Measurements from ENCODE around the gene DUSP28.
"Not testable (repeated sequence)": the region's sequence is repeated elsewhere in the genome, so short reads cannot be mapped to it uniquely, and the experiment has no call there.

Gene DUSP28

GRCh38 chr2:240560084-240560479 lies at the start of gene DUSP28:
Gene DUSP28 (plus strand): TSS chr2:240560357. CDS start chr2:240560685, 328 bp downstream.
- peak; percentile 80 to 84 for DNase-seq (ENCODE audit: low read depth in 2 of 2)

DNA sequence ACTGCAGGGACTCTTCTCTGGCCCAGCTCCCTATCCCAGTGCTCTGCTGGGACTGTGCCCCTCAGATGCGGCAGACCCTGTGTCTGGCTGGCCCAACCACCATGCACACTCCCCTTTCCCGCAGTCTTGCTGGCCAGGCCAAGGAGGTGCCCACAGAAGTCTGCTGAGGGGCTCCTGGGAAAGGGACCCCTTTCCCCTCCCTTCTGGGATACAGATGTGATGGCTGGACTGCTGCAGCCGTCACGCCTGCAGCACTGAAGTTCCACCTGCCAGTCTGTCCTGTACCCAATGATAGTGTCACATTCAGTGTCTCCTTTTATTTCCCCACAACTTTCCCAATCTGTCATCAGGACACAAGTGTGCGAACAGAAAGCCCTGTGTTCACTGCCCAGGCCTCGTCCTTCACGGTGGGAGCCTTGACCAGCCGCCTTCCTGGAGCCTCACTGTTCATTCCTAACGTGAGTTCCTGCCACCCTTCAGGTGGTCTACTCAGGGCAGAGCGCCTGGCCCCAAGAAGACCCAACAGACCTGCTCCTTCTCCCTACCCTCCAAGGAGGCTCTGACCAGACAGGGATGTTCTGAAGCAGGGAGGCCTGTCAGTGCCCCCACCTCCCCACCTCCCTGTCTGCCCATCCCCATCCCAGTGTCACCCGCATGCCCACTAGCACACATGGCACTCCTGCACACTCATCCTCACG lies 49.5 kb upstream of the DUSP28 start:
- no peak for DNase-seq (ENCODE audit: low read depth in 2 of 2)

DNA sequence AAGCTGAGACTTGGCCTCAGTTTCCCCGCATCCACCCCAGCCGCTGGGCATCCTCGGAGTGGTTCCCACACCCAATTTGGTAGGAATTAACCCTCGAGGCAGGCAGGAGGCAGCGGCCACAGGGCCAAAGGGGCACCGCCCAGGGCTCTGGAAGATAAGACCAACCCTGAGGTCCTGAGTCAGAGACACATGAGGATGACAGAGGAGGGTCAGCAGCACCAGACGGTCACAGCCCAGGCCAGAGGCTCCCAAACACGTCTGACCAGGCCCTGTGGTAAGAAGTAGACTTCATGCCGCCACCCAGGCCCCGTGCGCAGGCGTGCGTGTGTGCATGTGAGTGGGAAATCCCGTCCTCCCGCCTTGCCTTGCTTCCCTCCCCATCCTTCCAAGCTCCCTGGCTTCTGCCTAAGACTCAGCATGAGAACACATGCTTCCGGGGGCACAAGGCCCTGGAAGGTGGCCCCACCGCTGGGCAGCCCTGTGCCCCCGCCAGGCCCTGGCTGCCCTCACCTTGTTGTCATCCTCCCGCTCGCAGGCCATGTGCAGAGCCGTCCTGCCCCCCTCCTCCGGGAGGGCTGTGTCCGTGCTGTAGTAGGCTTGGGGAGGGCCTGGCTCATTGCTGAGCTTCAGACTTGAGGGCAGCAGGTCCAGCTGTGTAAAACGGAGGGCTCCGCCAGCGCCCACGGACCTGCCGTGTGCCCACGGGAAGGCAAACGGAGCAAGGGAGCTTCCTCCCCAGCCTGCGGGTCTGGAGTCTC lies 48.6 kb upstream of the DUSP28 start:
- DNase-seq (ENCODE audit: low read depth in 2 of 2) = no peak

- no peak for DNase-seq (ENCODE audit: low read depth in 2 of 2)
These were observed 48.1 kb upstream of the DUSP28 start for GRCh38 chr2:240512109-240512485.

DNA sequence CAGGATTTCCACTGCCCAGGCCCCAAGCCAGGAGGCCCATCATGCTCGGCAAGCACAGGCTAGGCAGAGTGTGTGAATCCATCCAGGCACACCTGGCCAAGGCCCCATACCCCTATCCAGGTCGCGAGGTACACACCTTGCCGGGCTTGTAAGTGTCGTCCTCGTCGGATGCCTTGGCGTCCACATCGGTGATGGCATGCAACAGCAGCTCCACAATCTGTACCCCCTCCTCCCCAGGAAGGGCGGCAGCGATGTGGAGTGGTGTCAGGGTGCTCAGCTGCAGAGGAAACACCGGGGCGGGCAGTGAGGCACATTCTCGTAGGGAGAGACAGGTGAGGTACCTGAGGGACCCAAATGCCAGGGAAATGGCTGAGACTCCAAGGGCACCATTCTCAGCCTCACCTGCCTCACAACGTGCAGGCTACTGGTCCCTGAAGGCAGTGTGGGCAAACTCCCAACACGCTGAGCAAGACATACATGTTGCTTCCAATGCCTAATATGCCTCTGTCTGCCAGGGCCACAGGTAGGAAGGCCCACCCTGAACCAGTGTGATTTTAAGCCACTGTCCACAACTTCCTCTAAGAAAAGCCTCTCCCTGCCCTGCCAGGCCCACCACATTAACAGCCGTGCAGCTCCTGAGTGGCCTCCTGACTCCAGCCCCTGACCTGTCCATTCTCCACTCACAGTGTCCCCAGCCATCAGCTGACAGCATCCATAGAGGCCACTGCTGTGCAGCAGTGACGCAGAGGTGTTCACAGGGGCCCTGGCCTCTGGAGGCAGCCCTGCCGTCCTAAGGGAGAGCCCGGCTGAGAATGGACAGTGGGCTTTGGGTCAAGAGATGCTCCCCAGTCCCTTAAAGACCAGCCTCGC lies 47.3 kb upstream of the DUSP28 start:
- no peak for DNase-seq (ENCODE audit: low read depth in 2 of 2)

- peak; percentile 67 to 78 for DNase-seq (ENCODE audit: low read depth in 2 of 2)
These were observed 46.4 kb upstream of the DUSP28 start for GRCh38 chr2:240513549-240514287.

GRCh38 chr2:240514631-240515030 lies 45.5 kb upstream of the DUSP28 start:
- DNase-seq (ENCODE audit: low read depth in 2 of 2) = no peak

GRCh38 chr2:240517342-240517741 lies 42.8 kb upstream of the DUSP28 start:
- no peak for DNase-seq (ENCODE audit: low read depth in 2 of 2)

DNA sequence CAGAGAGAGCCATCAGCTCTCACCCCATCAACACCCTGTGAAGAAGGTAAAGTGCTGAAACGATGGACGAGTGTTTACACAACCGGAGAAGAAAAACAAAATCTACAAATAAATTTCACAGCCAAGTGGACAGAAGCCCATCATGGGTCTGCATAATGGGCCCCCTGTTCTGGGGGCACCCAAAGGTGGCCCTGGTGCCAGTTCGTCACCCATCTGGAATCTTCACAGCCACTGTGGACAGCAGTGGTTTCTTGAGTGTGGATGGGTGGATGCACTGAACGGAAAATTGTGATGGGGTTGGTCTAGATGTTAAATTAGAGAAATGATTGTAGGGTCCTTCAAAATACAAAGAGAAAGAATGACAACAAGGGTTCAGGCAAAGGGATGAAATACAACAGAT lies 41.2 kb upstream of the DUSP28 start:
- DNase-seq (ENCODE audit: low read depth in 2 of 2) = no peak

DNA sequence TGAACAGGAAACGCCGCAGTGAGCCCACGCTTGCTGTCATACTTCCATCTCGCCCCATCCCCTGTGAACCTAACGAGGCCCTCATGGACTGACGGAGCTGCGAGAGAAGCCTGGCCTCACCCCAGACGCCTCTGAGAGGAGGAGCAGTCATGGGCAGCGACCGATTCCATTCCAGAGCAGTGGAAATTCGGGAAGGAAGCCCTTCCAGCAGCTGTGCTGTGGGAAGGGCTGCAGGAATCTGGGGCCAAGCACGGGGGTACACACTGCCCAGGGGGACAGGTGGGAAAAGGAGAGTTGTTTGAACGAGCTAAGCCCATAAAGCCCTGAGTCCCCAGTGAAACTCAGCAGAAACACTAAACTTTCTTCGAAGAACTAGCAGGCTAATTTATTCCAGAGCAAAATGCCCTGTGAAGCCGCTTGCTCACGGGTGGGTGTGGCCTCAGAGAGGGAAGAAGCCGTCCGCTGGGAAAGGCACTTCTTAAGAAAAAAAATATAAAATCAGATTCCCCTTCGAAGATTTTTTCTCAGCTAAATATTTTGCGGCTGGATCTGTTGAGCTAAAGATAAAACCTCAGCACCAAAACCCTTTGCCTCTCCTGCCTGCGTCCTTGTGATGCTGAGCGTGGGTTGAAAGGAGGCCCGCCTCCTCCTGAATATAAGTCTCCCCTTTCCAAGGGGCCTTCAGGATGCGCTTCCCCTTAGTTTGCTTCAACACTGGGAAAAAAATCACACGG lies 40.6 kb upstream of the DUSP28 start:
- no peak for DNase-seq (ENCODE audit: low read depth in 2 of 2)

DNA sequence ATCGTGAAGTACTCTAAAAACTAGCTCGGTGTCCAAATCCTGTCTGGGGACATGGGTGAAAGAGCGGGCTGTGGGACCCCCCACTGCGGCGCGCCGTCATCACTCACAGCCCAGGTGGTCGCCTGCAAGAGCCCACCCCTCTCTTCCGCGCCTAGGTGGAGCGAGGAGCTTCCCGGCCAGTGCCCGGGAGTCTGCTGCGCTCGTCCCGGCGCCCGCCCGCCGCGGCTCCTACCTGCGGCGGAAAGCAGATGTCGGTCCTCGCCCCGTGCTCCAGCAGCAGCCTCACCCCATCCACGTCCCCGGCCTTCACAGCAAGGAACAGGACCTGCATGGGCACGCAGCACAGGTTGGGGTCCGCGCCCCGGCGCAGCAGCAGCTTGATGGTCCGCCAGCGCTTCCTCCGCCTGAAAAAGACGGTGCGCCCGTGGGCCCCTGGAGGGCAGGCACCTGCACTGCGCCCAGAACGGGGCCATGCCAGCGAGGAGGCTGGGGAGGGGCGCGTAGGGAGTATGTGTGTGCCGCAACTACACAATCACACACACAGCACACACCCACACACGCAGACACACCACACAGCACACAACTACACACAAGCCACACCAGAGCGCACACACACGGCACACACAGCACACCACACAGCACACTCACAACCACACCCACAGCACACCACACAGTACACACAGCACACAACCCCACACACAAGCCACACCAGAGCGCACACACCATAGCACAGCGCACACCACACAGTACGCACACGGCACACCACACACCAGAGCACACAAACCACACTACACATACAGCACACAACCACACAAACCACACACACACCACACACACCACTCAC lies 39.8 kb upstream of the DUSP28 start:
- DNase-seq (ENCODE audit: low read depth in 2 of 2) = no peak

DNA sequence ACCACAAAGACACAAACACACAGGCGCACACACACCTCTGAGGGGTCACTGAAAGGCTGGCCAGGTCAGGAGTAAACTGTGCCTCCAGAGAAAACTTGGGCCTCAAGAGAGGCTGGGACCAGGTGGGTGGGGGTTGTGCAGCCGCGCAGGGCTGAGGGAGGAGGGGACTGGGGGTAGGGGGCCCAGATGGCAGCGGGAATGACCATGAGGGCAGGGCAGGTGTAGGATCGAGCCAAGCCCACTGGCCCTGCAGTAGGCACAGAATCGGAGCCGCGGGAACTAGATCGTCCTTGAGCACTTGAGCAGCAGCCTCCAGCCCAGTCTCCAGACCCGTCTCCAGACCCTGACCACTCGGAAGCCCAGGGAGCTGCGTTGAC lies 39.2 kb upstream of the DUSP28 start:
- DNase-seq (ENCODE audit: low read depth in 2 of 2) = no peak

GRCh38 chr2:240521885-240522284 lies 38.3 kb upstream of the DUSP28 start:
- not testable (repeated sequence) for DNase-seq (ENCODE audit: low read depth in 2 of 2)

DNA sequence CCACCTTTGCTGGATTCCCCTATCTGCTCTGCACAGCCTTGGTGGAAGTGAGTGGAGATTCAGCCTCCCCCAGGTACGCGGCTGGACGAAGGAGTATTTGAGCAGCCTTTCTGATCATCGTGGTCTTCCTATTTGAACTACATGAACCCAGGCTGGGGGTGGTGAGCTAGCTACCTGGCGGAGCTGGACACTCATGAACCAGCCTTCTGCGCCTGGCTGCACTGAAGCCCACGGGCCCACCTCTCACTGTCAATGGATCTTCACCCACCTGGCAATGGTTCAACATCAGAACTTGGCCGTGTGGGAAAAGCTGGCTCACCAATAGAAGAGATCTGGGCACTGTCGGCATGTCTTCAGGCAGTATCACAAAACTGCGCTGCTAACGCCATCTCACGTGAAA lies 37.8 kb upstream of the DUSP28 start:
- no peak for DNase-seq (ENCODE audit: low read depth in 2 of 2)

GRCh38 chr2:240523451-240524281 lies 36.5 kb upstream of the DUSP28 start:
- DNase-seq (ENCODE audit: low read depth in 2 of 2) = no peak

- no peak for DNase-seq (ENCODE audit: low read depth in 2 of 2)
These were observed 35.0 kb upstream of the DUSP28 start for GRCh38 chr2:240524963-240525718.

- DNase-seq (ENCODE audit: low read depth in 2 of 2) = no peak
These were observed 34.4 kb upstream of the DUSP28 start for GRCh38 chr2:240525802-240526201.

GRCh38 chr2:240526521-240526920 lies 33.6 kb upstream of the DUSP28 start:
- no peak for DNase-seq (ENCODE audit: low read depth in 2 of 2)
